ENCODE results near the gene RAB40C.
A peak's percentile ranks its signal among the peaks of the same experiment; 100 is the strongest.

The RAB40C gene

GRCh38 chr16:559411-560203 is 30.3 kb upstream of the RAB40C start:
- no peak for DNase-seq

GRCh38 chr16:560204-560700 is 29.6 kb upstream of the RAB40C start, which contains the start of gene PRR35:
Gene PRR35 (plus strand): TSS chr16:560394. CDS start chr16:563295, 2,901 bp downstream.
- no peak for DNase-seq

GRCh38 chr16:560701-561412 is 29.0 kb upstream of the RAB40C start:
- no peak for DNase-seq

DNA sequence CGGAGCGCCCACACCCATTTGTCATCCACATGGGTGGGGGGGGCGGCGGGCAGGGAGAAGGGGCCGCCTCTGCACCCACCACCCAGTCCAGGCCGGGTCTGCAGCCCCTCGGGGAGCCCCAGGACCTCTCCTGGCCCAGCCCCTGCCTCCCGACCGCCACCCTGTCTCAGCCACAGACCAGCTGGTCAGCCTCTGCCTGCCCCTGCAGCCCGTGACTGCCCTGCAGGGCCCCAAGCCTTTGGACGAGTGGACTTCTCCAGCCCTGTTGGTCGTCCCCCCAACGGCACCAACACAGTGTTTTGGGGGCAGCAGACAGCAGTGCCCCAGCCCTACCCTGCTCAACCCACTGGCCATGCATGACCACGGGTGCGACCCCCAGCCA is 28.5 kb upstream of the RAB40C start:
- no peak for DNase-seq

DNA sequence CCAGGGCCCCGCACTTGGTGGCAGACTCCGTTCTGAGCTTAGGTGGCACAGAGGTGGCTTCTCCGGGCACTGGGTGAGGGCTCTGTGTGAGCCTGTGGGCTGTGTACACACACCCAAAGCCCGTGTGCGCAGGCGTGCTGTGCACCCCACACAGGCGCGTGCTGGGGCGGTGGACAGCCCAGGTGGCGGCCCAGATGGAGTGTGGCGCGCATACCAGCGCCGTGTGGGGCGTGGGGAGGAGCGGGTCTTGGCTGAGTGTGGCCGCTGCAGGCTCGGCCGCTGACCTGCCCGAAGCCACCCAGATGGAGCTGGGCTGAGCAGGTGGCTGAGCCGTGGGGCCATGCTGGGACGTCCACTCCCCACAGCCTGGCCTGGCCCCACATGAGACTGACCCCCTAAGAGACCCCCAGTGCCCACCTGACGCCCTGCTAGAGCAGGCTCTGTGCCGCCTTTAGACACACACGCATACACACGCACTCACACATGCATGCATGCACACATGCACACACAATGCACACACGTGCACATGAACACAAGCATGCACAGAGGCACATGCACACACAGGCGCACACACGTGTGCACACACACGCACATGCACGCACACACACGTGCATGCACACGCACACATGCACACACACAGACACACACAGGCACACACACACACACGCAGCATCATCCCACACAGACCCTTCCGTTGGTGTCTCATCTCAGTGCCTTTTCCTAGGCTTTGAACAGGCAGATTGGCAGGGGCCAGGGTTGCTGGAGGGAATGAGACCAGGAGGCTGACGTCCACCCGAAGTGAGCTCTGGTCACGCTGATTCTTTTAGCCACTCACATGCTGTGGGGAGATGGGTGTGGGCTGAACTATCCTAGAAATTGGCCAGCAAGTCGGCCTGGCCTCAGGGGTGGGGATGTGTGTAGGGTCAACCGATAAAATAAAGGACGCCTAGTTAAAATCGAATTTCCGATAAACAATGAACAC is 27.6 kb upstream of the RAB40C start:
- no peak for DNase-seq

GRCh38 chr16:563072-563644 is 26.7 kb upstream of the RAB40C start:
- DNase-seq, result no peak

DNA sequence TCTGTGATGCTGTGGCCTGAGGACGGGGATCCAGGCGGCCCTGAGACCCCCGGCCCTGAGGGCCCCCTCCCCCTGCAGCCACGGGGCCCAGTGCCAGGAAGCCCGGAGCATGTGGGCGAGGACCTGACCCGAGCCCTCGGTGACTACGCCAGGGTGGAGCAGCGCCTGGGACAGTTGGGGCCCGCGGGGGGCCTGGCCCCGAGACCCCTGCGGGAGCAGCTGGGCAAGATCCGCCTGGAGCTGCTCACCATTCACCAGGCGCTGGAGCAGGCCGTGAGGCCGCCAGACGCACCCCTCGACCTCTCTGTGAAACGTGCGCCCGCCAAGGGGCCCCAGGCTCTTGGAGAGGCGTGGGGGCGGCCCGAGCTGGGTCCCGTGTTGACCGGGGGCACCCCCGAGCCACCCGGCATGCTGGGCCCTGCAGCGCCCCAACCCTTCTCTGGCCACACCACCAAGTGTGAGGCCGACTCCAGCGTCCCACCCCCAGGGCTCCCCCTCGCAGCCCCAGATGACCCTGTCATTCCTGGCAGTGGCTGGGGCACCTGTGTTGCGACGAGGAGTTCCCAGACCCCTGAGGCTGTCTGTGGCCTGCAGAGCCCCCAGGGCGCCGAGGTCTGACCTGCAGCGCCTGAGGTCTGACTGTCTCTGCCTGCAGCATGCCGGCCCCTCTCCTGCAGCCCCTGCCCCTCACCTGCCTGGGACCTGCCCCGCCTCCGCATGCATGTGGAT is 25.0 kb upstream of the RAB40C start:
- no peak for DNase-seq

- no peak for DNase-seq
These were observed 24.2 kb upstream of the RAB40C start for GRCh38 chr16:565419-566330.

DNA sequence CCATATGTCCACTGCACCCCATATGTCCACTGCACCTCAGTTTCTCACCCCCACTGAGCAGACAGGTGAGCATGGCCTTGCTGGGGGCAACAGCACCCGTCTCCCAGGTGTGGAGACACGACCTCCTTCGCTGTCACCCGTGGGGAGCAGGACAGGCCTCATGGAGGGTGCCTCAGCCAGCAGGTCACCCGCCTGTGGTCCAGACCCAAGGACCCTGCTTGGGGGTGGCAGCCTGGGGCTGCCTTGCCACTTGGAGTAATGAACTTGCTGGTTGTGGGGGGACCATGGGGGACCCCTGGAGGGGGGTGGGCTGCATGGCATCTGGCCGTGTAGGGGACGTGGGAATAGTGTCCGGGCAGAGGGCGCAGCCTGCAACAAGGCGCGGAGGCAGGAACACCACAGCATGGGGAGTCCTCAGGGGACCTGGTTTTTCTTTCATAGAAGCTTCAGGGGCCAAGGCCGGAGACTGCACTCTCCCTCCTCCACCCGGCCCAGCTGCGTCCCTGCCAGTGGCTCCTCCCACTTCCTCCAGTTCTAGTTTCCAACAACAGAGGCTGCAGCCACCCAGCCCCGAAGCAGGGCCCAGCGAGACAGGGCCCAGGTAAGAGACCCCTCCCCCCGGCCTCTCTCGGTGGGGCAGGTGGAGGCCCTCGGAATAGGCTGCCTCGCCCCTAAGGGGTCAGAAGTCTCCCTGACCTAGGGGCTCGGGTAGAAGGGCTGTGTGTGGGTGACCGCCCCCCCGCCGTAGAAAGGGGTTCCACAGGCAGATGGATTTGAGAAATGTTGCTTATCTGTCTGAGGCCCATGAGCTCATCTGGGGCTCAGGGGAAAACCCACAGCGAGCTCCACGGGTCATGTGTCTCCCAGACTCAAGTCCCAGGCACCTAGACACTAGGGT is 23.1 kb upstream of the RAB40C start, which contains the start of gene NHLRC4:
TSS of gene NHLRC4 (plus strand) at position 531 of the 898 bp plus-strand sequence. CDS start 1,043 bp downstream, outside the sequence.
- peak in 4 of 5 donors; percentile 29 to 65 (median 38) for DNase-seq

DNA sequence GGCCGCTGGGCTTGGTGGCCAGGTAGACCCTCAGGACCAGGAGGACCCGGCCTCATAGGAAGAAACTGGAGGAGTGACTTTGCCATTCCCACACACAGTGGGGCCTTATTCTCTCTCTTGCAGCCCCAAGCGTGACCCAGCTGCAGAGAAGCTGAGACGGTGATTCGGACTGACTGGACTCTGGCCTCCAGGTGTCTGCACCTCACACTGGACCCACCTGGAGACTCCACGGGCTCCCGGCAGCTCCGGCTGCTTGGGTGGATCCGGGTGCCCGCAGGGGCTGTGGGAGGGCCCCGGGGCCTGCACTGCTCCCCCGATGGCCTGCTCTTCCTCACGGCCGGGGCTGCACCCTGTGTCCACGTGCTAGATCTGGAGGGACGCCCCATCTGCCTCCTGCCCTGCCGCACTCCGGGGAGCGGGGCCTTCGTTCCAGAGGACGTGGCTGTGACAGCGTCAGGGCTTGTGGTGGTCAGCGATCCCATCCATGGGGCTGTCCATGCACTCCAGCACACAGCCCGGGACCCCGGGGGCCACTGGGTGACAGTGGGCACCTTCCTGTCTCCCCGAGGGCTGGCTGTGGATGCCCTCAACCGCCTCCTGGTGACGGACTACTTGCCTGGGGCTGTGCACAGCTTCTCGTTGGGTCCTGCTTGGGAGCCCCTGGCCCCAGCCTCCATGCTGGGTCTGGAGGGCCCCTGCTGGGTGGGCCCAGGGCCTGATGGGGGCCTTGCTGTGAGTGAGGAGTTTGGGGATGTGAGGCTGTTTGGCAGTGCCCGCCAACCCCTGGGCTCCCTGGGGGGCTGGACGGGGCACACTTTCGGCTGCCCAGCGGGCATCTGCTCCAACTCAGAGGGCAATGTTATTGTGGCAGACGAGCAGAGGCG is 22.3 kb upstream of the RAB40C start:
- no peak for DNase-seq

DNA sequence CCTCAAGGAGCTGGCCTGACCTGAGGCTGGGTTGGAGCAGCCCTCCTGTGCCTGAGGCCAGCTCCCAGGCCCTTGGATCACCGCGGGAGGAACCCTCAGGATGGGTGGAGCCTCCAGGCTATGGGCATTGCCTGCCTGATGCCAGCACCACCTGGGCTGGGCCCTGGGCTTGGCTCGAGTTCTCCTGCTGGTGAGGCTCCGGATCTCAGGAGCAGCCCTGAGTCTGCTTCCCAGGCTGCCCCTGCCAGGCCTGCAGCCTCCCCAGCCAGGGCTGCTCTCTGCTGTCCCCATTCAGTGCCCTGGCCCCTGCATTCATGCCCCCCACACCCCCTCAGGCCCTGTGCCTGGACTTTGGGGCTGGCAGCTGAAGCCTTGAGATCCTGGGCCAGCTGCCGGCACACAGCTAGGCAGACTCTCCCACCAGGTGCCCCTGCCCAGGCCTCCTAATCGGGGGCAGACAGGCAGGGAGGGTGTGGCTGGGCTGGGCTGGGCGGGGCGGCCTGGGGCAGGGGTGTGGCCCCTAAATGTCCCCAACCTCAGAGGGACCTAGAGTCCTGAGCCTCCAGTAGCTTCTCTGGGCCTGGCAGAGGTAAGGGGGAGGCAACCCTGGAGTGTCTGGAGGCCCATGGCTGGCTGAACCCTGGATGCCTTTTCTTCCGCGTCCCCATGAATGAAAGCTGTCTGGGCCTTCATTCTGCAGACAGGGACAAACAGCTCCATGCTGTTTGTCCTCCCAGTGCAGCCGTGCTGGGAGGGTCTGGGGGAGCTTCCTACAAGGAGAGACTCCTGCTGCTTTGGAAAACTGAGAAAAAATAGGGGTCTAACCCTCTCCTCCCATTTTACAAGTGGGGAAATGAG is 21.2 kb upstream of the RAB40C start:
- no peak for DNase-seq

DNA sequence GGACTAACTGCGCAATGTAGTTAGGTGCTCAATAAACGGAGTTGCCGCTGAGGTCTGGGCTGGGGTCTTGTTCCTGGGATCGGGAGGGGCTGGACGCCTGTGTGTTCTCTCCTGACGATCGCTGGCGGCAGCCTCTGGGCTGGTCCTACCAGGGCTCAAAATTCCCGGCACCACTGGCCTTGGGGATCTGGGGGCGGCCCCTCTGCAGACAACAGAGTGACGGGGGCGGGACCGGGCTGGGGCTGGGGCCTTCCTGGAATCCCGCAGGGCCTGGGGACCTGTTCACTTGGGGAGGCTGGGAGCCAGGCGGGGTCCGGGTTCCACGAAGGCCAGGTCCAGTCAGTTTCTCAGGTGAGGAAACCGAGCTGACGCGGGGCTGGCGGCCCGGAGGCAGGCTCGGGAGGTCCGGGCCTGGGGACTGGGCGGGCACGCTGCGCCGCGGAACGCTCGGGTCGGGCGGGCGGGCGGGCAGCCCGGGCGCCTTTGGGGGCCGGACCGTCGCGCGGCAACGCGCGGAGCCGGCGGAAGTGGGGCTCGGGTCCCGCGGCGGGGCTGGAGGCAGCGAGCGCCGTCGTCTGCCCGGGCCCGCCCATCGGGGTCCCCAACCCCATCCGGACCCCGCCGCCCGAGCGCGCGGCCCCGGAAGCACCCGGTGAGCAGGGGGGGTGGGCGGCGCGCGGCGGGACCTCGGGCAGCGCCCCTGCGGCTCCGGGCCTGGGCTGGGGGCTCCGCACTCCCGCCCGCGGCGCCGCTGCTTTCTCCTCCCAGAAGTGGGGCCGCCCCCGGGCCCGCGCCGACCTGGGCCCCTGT is 20.2 kb upstream of the RAB40C start, which contains the start of gene PIGQ:
TSS of gene PIGQ (plus strand) at position 524 of the 810 bp plus-strand sequence. CDS start 4,107 bp downstream, outside the sequence.
- peak; percentile 44 to 72 (median 50) for DNase-seq

DNA sequence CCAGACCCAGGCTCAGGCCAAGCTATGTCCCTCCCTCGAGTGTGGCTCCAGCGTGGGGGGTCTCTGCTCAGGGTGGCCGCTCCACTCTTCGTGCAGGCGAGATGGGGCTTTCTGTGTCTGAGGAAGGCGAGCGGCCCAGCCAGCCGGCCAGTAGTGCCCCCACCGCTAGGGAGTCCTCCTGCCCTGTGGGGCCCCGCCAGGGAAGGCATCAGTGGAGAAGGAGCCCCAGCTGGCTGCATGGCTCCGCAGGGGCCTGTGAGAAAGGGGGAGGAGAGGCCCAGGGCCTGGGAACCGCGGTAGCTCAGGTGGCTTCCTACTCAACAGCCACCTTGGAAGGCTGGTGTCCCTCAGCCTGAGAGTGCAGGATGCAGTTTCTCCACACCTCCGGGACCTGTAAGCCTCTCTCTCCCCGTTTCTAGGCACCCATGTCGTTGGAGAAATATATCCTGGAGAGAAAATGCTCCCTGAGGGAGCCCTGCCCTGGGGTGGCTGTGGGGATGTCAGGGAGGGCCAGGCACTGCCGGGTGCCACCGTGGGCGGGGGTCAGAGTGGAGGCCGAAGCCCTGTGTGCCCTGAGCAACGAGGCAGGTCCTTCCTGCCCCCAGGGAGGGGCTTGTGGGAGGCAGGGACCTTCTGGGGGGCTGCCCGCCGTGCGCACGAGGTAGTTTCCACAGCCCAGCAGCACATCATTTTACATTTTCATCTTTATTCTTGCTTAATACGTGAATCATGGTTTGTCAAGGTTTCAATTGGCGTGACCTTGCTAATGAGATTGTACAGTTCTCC is 16.8 kb upstream of the RAB40C start:
- DNase-seq, result no peak

- DNase-seq, result no peak
These were observed 15.7 kb upstream of the RAB40C start for GRCh38 chr16:574021-574760.
